Endothelial cell of umbilical vein (primary cell): Measurements from ENCODE around the gene TNNI3K. TPM values are rescaled to one million over a fixed set of nuclear protein-coding genes. Genes with fewer than 3 reads are reported as not detected.

Experiments used
- BruUV-seq: library from RNA; stranded (reverse); fragments of 400-500 nt; replicated peaks from 2 replicates; lab custom pipeline; 2021; lab: Mats Ljungman, UMichigan
- CTCF ChIA-PET: fragments of 300-600, 350-600 bp; sonication (Branson Sonifier 250); formaldehyde crosslinking; loops from one replicate; lab custom pipeline; 2021; ENCODE audit warnings: antibody characterized with exemption, inconsistent platforms; lab: Charles Lee
- POLR2A ChIA-PET: fragments of 300-600, 350-600 bp; sonication (Branson Sonifier 250); formaldehyde crosslinking; loops from one replicate; lab custom pipeline; 2021; ENCODE audit warnings: antibody characterized with exemption, inconsistent platforms; lab: Charles Lee
- DNase-seq: peaks from one replicate; pipeline ENCODE4 v3.0.0-alpha.2; 2011; ENCODE audit warnings: low read depth, low spot score
- FAIRE-seq: peaks from 2 replicates; lab custom pipeline; 2011; peaks lifted over from hg19 to GRCh38; lab: Jason Lieb, UNC
- H2AFZ ChIP-seq: 2 replicates; pipeline ENCODE4 v1.6.0; 2012; ENCODE audit warnings: low read depth, low read length, control low read depth, inconsistent platforms
- H3K27ac ChIP-seq: 2 replicates; pipeline ENCODE4 v1.5.1; 2011; ENCODE audit warnings: low read depth, mild to moderate bottlenecking, control low read depth, low read length, moderate library complexity; ENCODE audit not compliant: insufficient read depth
- H3K27me3 ChIP-seq, 2 experiments: 2 replicates each; pipeline versions ENCODE4 v1.6.0 to v1.6.1; 2011; ENCODE audit warnings: low read length in 2 of 2, mixed read lengths in 1 of 2; ENCODE audit not compliant: control insufficient read depth in 2 of 2, insufficient read depth in 2 of 2
- H3K36me3 ChIP-seq, 2 experiments: 2 replicates in 1 of 2; 3 replicates in 1 of 2; pipeline ENCODE4 v1.5.1; 2011; ENCODE audit warnings: low read length in 2 of 2, mild to moderate bottlenecking in 1 of 2, moderate library complexity in 1 of 2; ENCODE audit not compliant: control insufficient read depth in 2 of 2, insufficient read depth in 2 of 2; ENCODE audit errors: extremely low read depth in 1 of 2
- H3K4me1 ChIP-seq: 3 replicates; pipeline ENCODE4 v1.5.1; 2011; ENCODE audit warnings: mild to moderate bottlenecking, low read length; ENCODE audit not compliant: control insufficient read depth, insufficient read depth; ENCODE audit errors: extremely low read depth
- H3K4me2 ChIP-seq: 2 replicates; pipeline ENCODE4 v1.6.1; 2011; ENCODE audit warnings: low read length, control low read depth, mixed read lengths; ENCODE audit not compliant: insufficient read depth
- H3K4me3 ChIP-seq, 3 experiments: fragments of 200-600 bp in 1 of 3; sonication (generic), shearing (Covaris generic) in 1 of 3; replicated peaks in 1 of 3; 2 replicates each; pipeline ENCODE4 v1.5.1; 2011 to 2016; ENCODE audit warnings: control low read depth in 3 of 3, low read length in 3 of 3, mild to moderate bottlenecking in 2 of 3, inconsistent platforms in 1 of 3, low read depth in 1 of 3, moderate library complexity in 1 of 3; ENCODE audit not compliant: insufficient read depth in 1 of 3
- H3K79me2 ChIP-seq: 2 replicates; pipeline ENCODE4 v1.6.0; 2012; ENCODE audit warnings: low read length, inconsistent platforms; ENCODE audit not compliant: control insufficient read depth, insufficient read depth
- H3K9ac ChIP-seq: replicated peaks from 2 replicates; pipeline ENCODE3; 2011; ENCODE audit warnings: low read length, control low read depth; ENCODE audit not compliant: insufficient read depth; ENCODE audit errors: extremely low read depth
- H3K9me1 ChIP-seq: replicated peaks from 3 replicates; pipeline ENCODE4 v1.6.0; 2011; ENCODE audit warnings: mild to moderate bottlenecking, low read length; ENCODE audit not compliant: control insufficient read depth, insufficient read depth; ENCODE audit errors: extremely low read depth
- H3K9me3 ChIP-seq: replicated peaks from 2 replicates; pipeline ENCODE4 v1.5.1; 2012; ENCODE audit warnings: low read length, inconsistent platforms; ENCODE audit not compliant: control insufficient read depth, insufficient read depth
- H4K20me1 ChIP-seq: replicated peaks from 2 replicates; pipeline ENCODE3; 2011; ENCODE audit warnings: mild to moderate bottlenecking, low read length; ENCODE audit not compliant: control insufficient read depth, insufficient read depth; ENCODE audit errors: extremely low read depth
- EZH2 ChIP-seq: IDR thresholded peaks from 2 replicates; pipeline ENCODE4 v1.6.1; 2012; ENCODE audit warnings: borderline replicate concordance, low read depth, mild to moderate bottlenecking, moderate library complexity, low read length, inconsistent platforms; ENCODE audit not compliant: severe bottlenecking
- FOS ChIP-seq: IDR thresholded peaks from 2 replicates; pipeline ENCODE4 v1.6.1; 2011; ENCODE audit warnings: mild to moderate bottlenecking, low read length, moderate library complexity, borderline replicate concordance; ENCODE audit not compliant: insufficient read depth
- GATA2 ChIP-seq: IDR thresholded peaks from 2 replicates; pipeline ENCODE4 v1.7.0; 2011; ENCODE audit warnings: low read depth, mild to moderate bottlenecking, moderate library complexity, mixed read lengths, low read length; ENCODE audit not compliant: insufficient read length, insufficient read depth
- JUN ChIP-seq: IDR thresholded peaks from 2 replicates; pipeline ENCODE4 v1.6.1; 2011; ENCODE audit warnings: borderline replicate concordance, low read depth; ENCODE audit not compliant: insufficient read length, insufficient read depth
- MYC ChIP-seq: IDR thresholded peaks from one replicate; pipeline ENCODE4 v1.6.1; 2011; ENCODE audit warnings: mild to moderate bottlenecking, low read depth, low read length
- POLR2A ChIP-seq: IDR thresholded peaks from 2 replicates; pipeline ENCODE4 v1.6.1; 2012; ENCODE audit warnings: low read depth, mild to moderate bottlenecking, control low read depth, low read length
- POLR2AphosphoS5 ChIP-seq: IDR thresholded peaks from 2 replicates; pipeline ENCODE4 v1.6.1; 2012; ENCODE audit warnings: low read depth, mild to moderate bottlenecking, control low read depth, low read length, moderate library complexity; ENCODE audit not compliant: insufficient read depth
- dilution Hi-C: fragments of 300-500 bp; cut with MboI; formaldehyde crosslinking; loops from one replicate; pipeline ENCODE4 v1.15.0; 2019; ENCODE audit warnings: low sequenced_read_pairs; ENCODE audit not compliant: extremely low pct_ligation_motif_present
- intact Hi-C: fragments of 100-400 bp; cut with micrococcal nuclease; formaldehyde crosslinking; loops from one replicate; pipeline ENCODE4 v1.10.0; 2022
- polyA plus RNA-seq, 4 experiments: library from polyadenylated mRNA; depleted of rRNA in 3 of 4; stranded (reverse) in 3 of 4; unstranded in 1 of 4; fragments of >200 nt; gene quantifications; 2 replicates each; pipeline versions ENCODE4 v1.2.1 to v1.2.3, GENCODE V29; 2011 to 2012; ENCODE audit warnings: missing spikeins in 1 of 4
- total RNA-seq: library from RNA; stranded (reverse); gene quantifications from 2 replicates; pipeline ENCODE4 v1.2.3, GENCODE V29; 2021
- TF ChIP-seq, protein P1 (sequence below): IDR thresholded peaks from 2 replicates; pipeline ENCODE4 v1.6.1; 2011; ENCODE audit not compliant: insufficient read depth, insufficient read length
- TF ChIP-seq, protein P2 (sequence below), 2 donors: IDR thresholded peaks; 1 replicate in 1 of 2; 2 replicates in 1 of 2; pipeline ENCODE4 v1.5.1; 2011; ENCODE audit warnings: low read length in 2 of 2, mild to moderate bottlenecking in 2 of 2, moderate library complexity in 2 of 2, control low read depth in 1 of 2, inconsistent platforms in 1 of 2, low read depth in 1 of 2; ENCODE audit not compliant: insufficient read depth in 1 of 2; ENCODE audit errors: extremely low read depth in 1 of 2

Gene TNNI3K
- total and polyA plus RNA-seq, 2 donors (not counting 3 experiments of a cell fraction or from before 2014, with no cell fraction given), result 0.69 TPM; not detected in 1

DNA sequence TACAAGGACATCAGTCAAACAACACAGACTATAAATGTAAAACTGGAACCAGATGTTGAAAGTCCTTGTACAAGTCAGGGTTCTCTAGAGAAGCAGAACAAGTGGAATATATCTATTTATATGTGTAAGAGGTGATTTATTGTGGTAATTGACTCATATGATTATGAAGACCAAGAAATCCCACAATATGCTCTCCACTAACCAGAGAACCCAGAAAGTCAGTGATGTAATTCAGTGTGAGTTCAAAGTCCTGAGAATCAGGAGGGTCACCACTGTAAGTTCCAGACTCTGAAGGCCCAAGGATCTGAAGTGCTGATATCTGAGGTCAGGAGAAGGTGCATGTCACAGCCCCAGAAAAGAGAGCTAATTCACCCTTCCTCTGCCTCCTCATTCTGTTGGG lies 220.2 kb downstream of the TNNI3K start:
- Histone ChIP-seq H3K79me2 (no peaks in the 10 kb centered on the region), H3K27me3 (no peaks in the 10 kb centered on the region), H4K20me1 (no peaks in the 10 kb centered on the region), H3K4me3 (no peak overlapping the region), H3K27ac (no peak overlapping the region), H3K4me1 (no peaks in the 10 kb centered on the region), H2AFZ (no peak overlapping the region), H3K9me1 (no peaks in the 10 kb centered on the region), H3K9ac (no peak overlapping the region), H3K9me3 (no peaks in the 10 kb centered on the region), H3K4me2 (no peak overlapping the region), H3K36me3 (no peaks in the 10 kb centered on the region)
- dilution Hi-C loops (no loop called here), intact Hi-C loops (no loop called here)
- no TSS peak for BruUV-seq
- POLR2A ChIA-PET, result no interaction called here
- TF ChIP-seq FOS, result no peak
- no peak for TF ChIP-seq JUN
- no peak for TF ChIP-seq EZH2
- TF ChIP-seq, protein P1, sequence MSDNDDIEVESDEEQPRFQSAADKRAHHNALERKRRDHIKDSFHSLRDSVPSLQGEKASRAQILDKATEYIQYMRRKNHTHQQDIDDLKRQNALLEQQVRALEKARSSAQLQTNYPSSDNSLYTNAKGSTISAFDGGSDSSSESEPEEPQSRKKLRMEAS, result no peak
- TF ChIP-seq MYC, result no peak
- no peak for TF ChIP-seq POLR2AphosphoS5
- TF ChIP-seq, protein P2, sequence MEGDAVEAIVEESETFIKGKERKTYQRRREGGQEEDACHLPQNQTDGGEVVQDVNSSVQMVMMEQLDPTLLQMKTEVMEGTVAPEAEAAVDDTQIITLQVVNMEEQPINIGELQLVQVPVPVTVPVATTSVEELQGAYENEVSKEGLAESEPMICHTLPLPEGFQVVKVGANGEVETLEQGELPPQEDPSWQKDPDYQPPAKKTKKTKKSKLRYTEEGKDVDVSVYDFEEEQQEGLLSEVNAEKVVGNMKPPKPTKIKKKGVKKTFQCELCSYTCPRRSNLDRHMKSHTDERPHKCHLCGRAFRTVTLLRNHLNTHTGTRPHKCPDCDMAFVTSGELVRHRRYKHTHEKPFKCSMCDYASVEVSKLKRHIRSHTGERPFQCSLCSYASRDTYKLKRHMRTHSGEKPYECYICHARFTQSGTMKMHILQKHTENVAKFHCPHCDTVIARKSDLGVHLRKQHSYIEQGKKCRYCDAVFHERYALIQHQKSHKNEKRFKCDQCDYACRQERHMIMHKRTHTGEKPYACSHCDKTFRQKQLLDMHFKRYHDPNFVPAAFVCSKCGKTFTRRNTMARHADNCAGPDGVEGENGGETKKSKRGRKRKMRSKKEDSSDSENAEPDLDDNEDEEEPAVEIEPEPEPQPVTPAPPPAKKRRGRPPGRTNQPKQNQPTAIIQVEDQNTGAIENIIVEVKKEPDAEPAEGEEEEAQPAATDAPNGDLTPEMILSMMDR (IDR thresholded peaks at IDR 0.05; ENCODE audit: extremely low read depth in 1 of 2, insufficient read depth in 1 of 2, low read depth in 1 of 2, low read length in 2 of 2), result no peak
- no peak for TF ChIP-seq POLR2A
- no peak for TF ChIP-seq GATA2
- DNase-seq (no peak), FAIRE-seq (no peak)
- CTCF ChIA-PET, result no interaction called here
